GM13976 (cell line): ENCODE data around the gene UBE2S.
A peak's percentile ranks its signal among the peaks of the same experiment; 100 is the strongest.

Experiments used
- DNase-seq: peaks from one replicate; pipeline ENCODE4 v3.0.0; 2012; ENCODE audit warnings: low spot score
- CTCF ChIP-seq: IDR thresholded peaks from 2 replicates; pipeline ENCODE4 v1.5.1; 2012; ENCODE audit warnings: borderline replicate concordance, mild to moderate bottlenecking; ENCODE audit not compliant: insufficient read depth; ENCODE audit errors: extremely low read depth, missing control alignments, control extremely low read depth
- in situ Hi-C: fragments of 300-500 bp; cut with MboI; formaldehyde crosslinking; loops from one replicate; pipeline ENCODE4 v1.12.0; 2022; ENCODE audit warnings: low sequenced_read_pairs, mixed read lengths, inconsistent platforms; ENCODE audit not compliant: unreplicated experiment

Gene UBE2S

GRCh38 chr19:55353803-55354697 lies 53.5 kb downstream of the UBE2S start:
- DNase-seq, result peak; percentile 87
- no peak for TF ChIP-seq CTCF
- in situ Hi-C loops, result no loop called here

- DNase-seq, result no peak
- in situ Hi-C loops, result no loop called here
- TF ChIP-seq CTCF, result no peak
Measured at GRCh38 chr19:55353356-55353802, 54.2 kb downstream of the UBE2S start.

- no peak for DNase-seq
- TF ChIP-seq CTCF, result no peak
- in situ Hi-C loops, result no loop called here
Measured at GRCh38 chr19:55352549-55353145, 54.9 kb downstream of the UBE2S start.

GRCh38 chr19:55352040-55352439 lies 55.5 kb downstream of the UBE2S start:
- TF ChIP-seq CTCF, result no peak
- in situ Hi-C loops, result no loop called here
- no peak for DNase-seq

GRCh38 chr19:55350620-55351315 lies 56.8 kb downstream of the UBE2S start:
- TF ChIP-seq CTCF, result no peak
- DNase-seq, result no peak
- in situ Hi-C loops, result no loop called here
